Renal pelvis (tissue), 12 donors: ENCODE results near the gene EGFLAM. TPM values are rescaled to one million over a fixed set of nuclear protein-coding genes. Genes with fewer than 3 reads are reported as not detected.

ENCODE experiments used
- DNase-seq: peaks from one replicate; pipeline ENCODE4 v3.0.0-alpha.2; 2013
- long read RNA-seq, 16 experiments: transcript quantifications; one replicate each; lab custom pipeline, GENCODE V29; 2026
- polyA plus RNA-seq, 3 donors: library from polyadenylated mRNA; unstranded; fragments of 120-200 nt; gene quantifications; one replicate each; pipeline ENCODE4 v1.2.1, GENCODE V29; 2013; ENCODE audit not compliant: insufficient read length in 3 of 3

The EGFLAM gene
- polyA plus RNA-seq = 10 to 100 TPM in 1 of 3 donors, 1 to 10 TPM in 2; 8.5 to 10.6 (median 8.8) TPM
- long read RNA-seq, donor 1, partial matches to known transcripts = 0 of 3 reads
- long read RNA-seq, donor 1, other reads (novel, unspliced or antisense) = 0 of 3 reads
- long read RNA-seq, donor 2, full-length matches to known transcripts = 1 of 1 reads
- long read RNA-seq, donor 2, partial matches to known transcripts = 0 of 1 reads
- long read RNA-seq, donor 2, other reads (novel, unspliced or antisense) = 0 of 1 reads
- long read RNA-seq, donor 3, partial matches to known transcripts = 0 of 2 reads
- long read RNA-seq, donor 3, other reads (novel, unspliced or antisense) = 0 of 2 reads
- long read RNA-seq, donor 4, transcript EGFLAM-205 (6 exons, 1,299 nt) = major isoform, 5 of 6 reads
- long read RNA-seq, donor 4, partial matches to known transcripts = 0 of 6 reads
- long read RNA-seq, donor 4, other reads (novel, unspliced or antisense) = 0 of 6 reads
- long read RNA-seq, donor 5 = 0 reads
- long read RNA-seq, donor 6 = 0 reads
- long read RNA-seq, donor 7, partial matches to known transcripts = 0 of 1 reads
- long read RNA-seq, donor 7, other reads (novel, unspliced or antisense) = 0 of 1 reads
- long read RNA-seq, donor 8, full-length matches to known transcripts = 2 of 2 reads
- long read RNA-seq, donor 8, partial matches to known transcripts = 0 of 2 reads
- long read RNA-seq, donor 8, other reads (novel, unspliced or antisense) = 0 of 2 reads
- long read RNA-seq, donor 9, partial matches to known transcripts = 0 of 3 reads
- long read RNA-seq, donor 9, other reads (novel, unspliced or antisense) = 0 of 3 reads
- long read RNA-seq, donor 10, full-length matches to known transcripts = 2 of 2 reads
- long read RNA-seq, donor 10, partial matches to known transcripts = 0 of 2 reads
- long read RNA-seq, donor 10, other reads (novel, unspliced or antisense) = 0 of 2 reads
- long read RNA-seq, donor 11, partial matches to known transcripts = 0 of 1 reads
- long read RNA-seq, donor 11, other reads (novel, unspliced or antisense) = 0 of 1 reads
- long read RNA-seq, donor 12 = 0 reads
- long read RNA-seq, donor 13 = 0 reads
- long read RNA-seq, donor 14 = 0 reads
- long read RNA-seq, donor 15, full-length matches to known transcripts = 6 of 6 reads
- long read RNA-seq, donor 15, partial matches to known transcripts = 0 of 6 reads
- long read RNA-seq, donor 15, other reads (novel, unspliced or antisense) = 0 of 6 reads
- long read RNA-seq, donor 16, partial matches to known transcripts = 0 of 3 reads
- long read RNA-seq, donor 16, other reads (novel, unspliced or antisense) = 0 of 3 reads

GRCh38 chr5:38258319-38259061 lies at the start of gene EGFLAM:
EGFLAM (plus strand) TSS chr5:38258559; CDS start chr5:38258755, 196 bp downstream.
- DNase-seq = peak; percentile 63

- peak; percentile 30 for DNase-seq
These were observed 49.5 kb upstream of the EGFLAM start for GRCh38 chr5:38208782-38209378.

- DNase-seq = no peak
These were observed 47.5 kb upstream of the EGFLAM start for GRCh38 chr5:38210676-38211353.

- no peak for DNase-seq
These were observed 47.0 kb upstream of the EGFLAM start for GRCh38 chr5:38211354-38211710.

GRCh38 chr5:38212307-38212706 lies 46.1 kb upstream of the EGFLAM start:
- DNase-seq = no peak

GRCh38 chr5:38226091-38226490 lies 32.3 kb upstream of the EGFLAM start:
- DNase-seq = no peak

- DNase-seq = no peak
These were observed 29.4 kb upstream of the EGFLAM start for GRCh38 chr5:38228914-38229313.

- DNase-seq = no peak
These were observed 23.6 kb upstream of the EGFLAM start for GRCh38 chr5:38234737-38235136.

- DNase-seq = no peak
These were observed 20.7 kb upstream of the EGFLAM start for GRCh38 chr5:38237681-38238080.

GRCh38 chr5:38240212-38240611 lies 18.1 kb upstream of the EGFLAM start:
- no peak for DNase-seq

GRCh38 chr5:38241655-38242054 lies 16.7 kb upstream of the EGFLAM start:
- no peak for DNase-seq

GRCh38 chr5:38245307-38245706 lies 13.1 kb upstream of the EGFLAM start:
- no peak for DNase-seq

GRCh38 chr5:38249301-38249700 lies 9.1 kb upstream of the EGFLAM start:
- DNase-seq = no peak

- DNase-seq = no peak
These were observed 8.5 kb upstream of the EGFLAM start for GRCh38 chr5:38249812-38250211.

- no peak for DNase-seq
These were observed 7.5 kb upstream of the EGFLAM start for GRCh38 chr5:38250763-38251448.

- no peak for DNase-seq
These were observed 4.6 kb upstream of the EGFLAM start for GRCh38 chr5:38253759-38254158.

- peak; percentile 19 for DNase-seq
These were observed 884 bp upstream of the EGFLAM start for GRCh38 chr5:38257308-38258041.

GRCh38 chr5:38258042-38258318 lies 379 bp upstream of the EGFLAM start:
- DNase-seq = no peak
